HEK293 (cell line): ENCODE results near the gene NEGR1.

Source experiments
- CTCF ChIA-PET: fragments of 350-600 bp; formaldehyde crosslinking; extraction: SDS; loops from one replicate; lab custom pipeline; 2021; ENCODE audit warnings: antibody characterized with exemption; lab: Yijun Ruan, JAX
- POLR2A ChIA-PET: fragments of 300-600 bp; formaldehyde crosslinking; extraction: SDS; loops from one replicate; lab custom pipeline; 2020; ENCODE audit warnings: antibody characterized with exemption, inconsistent platforms; lab: Yijun Ruan, JAX
- H3K27ac ChIP-seq: fragments of 200-500 bp; sonication (Bioruptor generic); 2 replicates; pipeline ENCODE4 v1.5.1; 2014; ENCODE audit warnings: low read depth, low read length, control low read depth, inconsistent platforms; ENCODE audit errors: extremely low read depth
- H3K36me3 ChIP-seq, 2 experiments: fragments of 200-500 bp in 1 of 2; sonication (Bioruptor generic) in 1 of 2; 1 replicate in 1 of 2; 2 replicates in 1 of 2; pipeline ENCODE4 v1.5.1; 2014 to 2017; ENCODE audit warnings: inconsistent platforms in 2 of 2, low read length in 2 of 2; ENCODE audit not compliant: control insufficient read depth in 2 of 2, insufficient read depth in 1 of 2
- H3K4me1 ChIP-seq: fragments of 200-500 bp; sonication (Bioruptor generic); 2 replicates; pipeline ENCODE4 v1.5.1; 2014; ENCODE audit warnings: mild to moderate bottlenecking, low read length, inconsistent platforms; ENCODE audit not compliant: control insufficient read depth, insufficient read depth
- H3K4me3 ChIP-seq: 2 replicates; pipeline ENCODE4 v1.5.1; 2011; ENCODE audit warnings: low read depth, mild to moderate bottlenecking, control low read depth, low read length, moderate library complexity
- H3K9me3 ChIP-seq: fragments of 200-500 bp; sonication (Bioruptor generic); 2 replicates; pipeline ENCODE4 v1.5.1; 2014; ENCODE audit warnings: low read depth, low read length, inconsistent platforms; ENCODE audit not compliant: control insufficient read depth, insufficient read depth
- EGR2 ChIP-seq: fragments of 450-650 bp; formaldehyde crosslinking; IDR thresholded peaks from 2 replicates; pipeline ENCODE4 v1.5.1; 2016; ENCODE audit warnings: low read depth, missing biosample characterization, missing genetic modification characterization
- GLI2 ChIP-seq: fragments of 450-650 bp; formaldehyde crosslinking; IDR thresholded peaks from 2 replicates; pipeline ENCODE4; 2017; ENCODE audit warnings: missing biosample characterization, missing genetic modification characterization, low read depth, borderline replicate concordance
- GLI4 ChIP-seq: fragments of 450-650 bp; formaldehyde crosslinking; IDR thresholded peaks from 2 replicates; pipeline ENCODE4 v1.5.1; 2016; ENCODE audit warnings: missing biosample characterization, missing genetic modification characterization
- KLF9 ChIP-seq: fragments of 450-650 bp; formaldehyde crosslinking; IDR thresholded peaks from 2 replicates; pipeline ENCODE4 v1.5.1; 2016; ENCODE audit warnings: missing biosample characterization, missing genetic modification characterization, low read depth
- OSR2 ChIP-seq: fragments of 450-650 bp; formaldehyde crosslinking; IDR thresholded peaks from 2 replicates; pipeline ENCODE4 v1.5.1; 2016; ENCODE audit warnings: missing biosample characterization, missing genetic modification characterization
- YY2 ChIP-seq: fragments of 450-650 bp; formaldehyde crosslinking; IDR thresholded peaks from 2 replicates; pipeline ENCODE4 v1.5.1; 2016; ENCODE audit warnings: missing biosample characterization, missing genetic modification characterization
- ZBTB8A ChIP-seq: fragments of 450-650 bp; formaldehyde crosslinking; IDR thresholded peaks from 2 replicates; pipeline ENCODE4 v1.5.1; 2016; ENCODE audit warnings: missing biosample characterization, missing genetic modification characterization
- ZNF10 ChIP-seq: fragments of 450-650 bp; formaldehyde crosslinking; IDR thresholded peaks from 2 replicates; pipeline ENCODE4 v1.5.1; 2017; ENCODE audit warnings: missing biosample characterization, missing genetic modification characterization
- ZNF138 ChIP-seq: fragments of 450-650 bp; formaldehyde crosslinking; IDR thresholded peaks from 2 replicates; pipeline ENCODE4 v1.5.1; 2016; ENCODE audit warnings: missing biosample characterization, missing genetic modification characterization, borderline replicate concordance
- ZNF157 ChIP-seq: fragments of 450-650 bp; formaldehyde crosslinking; IDR thresholded peaks from 2 replicates; pipeline ENCODE4 v1.5.1; 2016; ENCODE audit warnings: missing biosample characterization, missing genetic modification characterization
- ZNF169 ChIP-seq: fragments of 450-650 bp; formaldehyde crosslinking; IDR thresholded peaks from 2 replicates; pipeline ENCODE4 v1.5.1; 2016; ENCODE audit warnings: missing biosample characterization, missing genetic modification characterization
- ZNF19 ChIP-seq: fragments of 450-650 bp; formaldehyde crosslinking; IDR thresholded peaks from 2 replicates; pipeline ENCODE4; 2016; ENCODE audit warnings: missing biosample characterization, missing genetic modification characterization, low read depth
- ZNF23 ChIP-seq: fragments of 450-650 bp; formaldehyde crosslinking; IDR thresholded peaks from 2 replicates; pipeline ENCODE4 v1.5.1; 2016; ENCODE audit warnings: missing biosample characterization, missing genetic modification characterization, borderline replicate concordance
- ZNF239 ChIP-seq: fragments of 450-650 bp; formaldehyde crosslinking; IDR thresholded peaks from 2 replicates; pipeline ENCODE4 v1.5.1; 2016; ENCODE audit warnings: missing biosample characterization, missing genetic modification characterization
- ZNF274 ChIP-seq, 2 experiments: fragments of 200-500 bp in 1 of 2; fragments of 450-650 bp in 1 of 2; sonication (Bioruptor generic) in 1 of 2; formaldehyde crosslinking in 1 of 2; IDR thresholded peaks; 2 replicates each; pipeline versions ENCODE4 v1.5.1 to v1.6.1; 2014 to 2016; ENCODE audit warnings: borderline replicate concordance in 1 of 2, inconsistent platforms in 1 of 2, low read length in 1 of 2, missing biosample characterization in 1 of 2, missing genetic modification characterization in 1 of 2
- ZNF292 ChIP-seq: fragments of 450-650 bp; formaldehyde crosslinking; IDR thresholded peaks from 2 replicates; pipeline ENCODE4 v1.5.1; 2016; ENCODE audit warnings: low read depth, missing biosample characterization, missing genetic modification characterization, borderline replicate concordance
- ZNF341 ChIP-seq: fragments of 450-650 bp; formaldehyde crosslinking; IDR thresholded peaks from 2 replicates; pipeline ENCODE4; 2016; ENCODE audit warnings: low read depth, missing biosample characterization, missing genetic modification characterization
- ZNF37A ChIP-seq: fragments of 450-650 bp; IDR thresholded peaks from 2 replicates; pipeline ENCODE4 v1.5.1; 2018; ENCODE audit warnings: missing biosample characterization, missing genetic modification characterization
- ZNF501 ChIP-seq: fragments of 450-650 bp; formaldehyde crosslinking; IDR thresholded peaks from 2 replicates; pipeline ENCODE4 v1.5.1; 2016; ENCODE audit warnings: missing biosample characterization, missing genetic modification characterization
- ZNF544 ChIP-seq: fragments of 450-650 bp; formaldehyde crosslinking; IDR thresholded peaks from 2 replicates; pipeline ENCODE4 v1.5.0; 2017; ENCODE audit warnings: missing biosample characterization, missing genetic modification characterization
- ZNF596 ChIP-seq: fragments of 450-650 bp; IDR thresholded peaks from 2 replicates; pipeline ENCODE4 v1.5.0; 2018; ENCODE audit warnings: missing biosample characterization, mild to moderate bottlenecking, missing genetic modification characterization, moderate library complexity
- ZNF623 ChIP-seq: fragments of 450-650 bp; formaldehyde crosslinking; IDR thresholded peaks from 2 replicates; pipeline ENCODE4 v1.5.1; 2016; ENCODE audit warnings: missing biosample characterization, missing genetic modification characterization
- ZNF677 ChIP-seq: fragments of 450-650 bp; IDR thresholded peaks from 2 replicates; pipeline ENCODE4 v1.5.0; 2018; ENCODE audit warnings: missing biosample characterization, mild to moderate bottlenecking, missing genetic modification characterization, moderate library complexity
- ZNF76 ChIP-seq: fragments of 450-650 bp; formaldehyde crosslinking; IDR thresholded peaks from 2 replicates; pipeline ENCODE4; 2016; ENCODE audit warnings: low read depth, missing biosample characterization, missing genetic modification characterization, borderline replicate concordance
- ZNF777 ChIP-seq: fragments of 450-650 bp; formaldehyde crosslinking; IDR thresholded peaks from 2 replicates; pipeline ENCODE4 v1.5.1; 2017; ENCODE audit warnings: missing biosample characterization, missing genetic modification characterization, borderline replicate concordance
- ZSCAN30 ChIP-seq: fragments of 450-650 bp; IDR thresholded peaks from 2 replicates; pipeline ENCODE4 v1.5.1; 2018; ENCODE audit warnings: missing biosample characterization, mild to moderate bottlenecking, missing genetic modification characterization, moderate library complexity
- TF ChIP-seq, protein P1 (sequence below): fragments of 450-650 bp; formaldehyde crosslinking; IDR thresholded peaks from 2 replicates; pipeline ENCODE4 v1.5.1; 2016; ENCODE audit warnings: missing biosample characterization, missing genetic modification characterization
- TF ChIP-seq, protein P2 (sequence below): fragments of 450-650 bp; formaldehyde crosslinking; IDR thresholded peaks from 2 replicates; pipeline ENCODE4 v1.5.1; 2016; ENCODE audit warnings: missing biosample characterization, missing genetic modification characterization, borderline replicate concordance

Gene NEGR1

DNA sequence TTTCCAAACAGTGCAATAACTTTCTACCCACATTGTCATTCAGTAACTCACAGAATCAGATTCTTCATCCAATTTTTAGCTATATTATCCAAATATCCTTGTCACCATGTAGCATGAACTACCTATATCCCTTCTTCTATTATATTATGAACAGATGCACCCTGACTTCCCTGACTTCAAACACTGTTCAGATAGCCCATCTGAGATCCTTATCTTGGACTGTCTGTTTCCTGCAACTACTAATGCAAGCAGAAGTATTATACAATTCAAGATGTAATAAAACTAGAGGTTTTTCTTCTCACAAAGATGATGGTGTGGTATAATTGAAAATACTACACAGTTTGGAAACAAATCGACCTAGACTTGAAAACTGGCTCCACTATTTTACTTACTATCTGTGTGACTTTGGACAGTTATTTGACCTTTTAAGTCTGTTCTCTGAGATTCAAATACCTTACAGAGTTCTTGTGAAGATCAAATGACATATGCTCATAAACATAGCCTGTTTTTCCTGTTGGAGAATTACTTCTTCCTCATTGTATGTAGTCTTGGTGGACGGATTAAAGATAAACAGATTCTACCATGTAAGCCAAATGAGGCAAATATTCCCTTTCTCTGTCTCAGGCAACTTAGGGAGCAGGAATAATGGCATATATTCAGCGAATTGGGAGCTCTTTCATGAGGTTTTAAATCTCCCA, 793.6 kb downstream of the NEGR1 start:
- no peak for TF ChIP-seq GLI2 (tag by site-specific recombination)
- no peak for TF ChIP-seq ZNF37A (tag by site-specific recombination)
- no peak for TF ChIP-seq ZNF677
- no peak for TF ChIP-seq ZNF501 (tag by site-specific recombination)
- no peak for TF ChIP-seq EGR2 (tag by site-specific recombination)
- no peak for TF ChIP-seq ZNF23 (tag by site-specific recombination)
- TF ChIP-seq KLF9 (tag by site-specific recombination), result no peak
- TF ChIP-seq ZNF777 (tag by site-specific recombination), result no peak
- no peak for TF ChIP-seq ZNF157 (tag by site-specific recombination)
- TF ChIP-seq ZBTB8A (tag by site-specific recombination), result no peak
- TF ChIP-seq ZNF10 (tag by site-specific recombination), result no peak
- no peak for TF ChIP-seq ZNF292 (tag by site-specific recombination)
- no peak for TF ChIP-seq ZSCAN30 (tag by site-specific recombination)
- TF ChIP-seq YY2 (tag by site-specific recombination), result no peak
- TF ChIP-seq ZNF544 (tag by site-specific recombination), result no peak
- TF ChIP-seq, all 188 proteins: peak for 0
- Histone ChIP-seq H3K4me3 (no peak overlapping the region), H3K36me3 (no peaks in the 10 kb centered on the region), H3K9me3 (no peaks in the 10 kb centered on the region), H3K27ac (no peak overlapping the region), H3K4me1 (no peaks in the 10 kb centered on the region)
- POLR2A ChIA-PET, result no interaction called here
- CTCF ChIA-PET, result no interaction called here

DNA sequence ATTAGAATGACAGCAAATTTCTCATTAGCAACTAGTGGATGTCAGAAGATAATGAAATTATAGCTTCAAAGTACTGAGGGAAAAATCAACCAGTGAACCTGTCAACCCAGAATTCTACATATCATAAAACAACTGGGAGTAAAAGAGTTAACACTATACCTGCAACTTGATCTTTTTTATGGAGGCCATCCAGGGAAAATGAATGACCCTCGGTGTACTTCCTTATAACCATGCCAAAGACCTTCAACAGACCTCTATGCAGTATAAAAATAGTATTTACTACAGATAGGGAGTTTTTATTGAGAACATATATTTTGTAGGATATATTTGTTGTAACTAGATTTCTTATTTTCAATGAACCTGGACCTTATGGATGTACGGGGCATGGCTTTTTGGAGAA, 809.0 kb downstream of the NEGR1 start:
- Histone ChIP-seq H3K9me3 (no peaks in the 10 kb centered on the region), H3K4me3 (no peak overlapping the region), H3K36me3 (no peaks in the 10 kb centered on the region), H3K27ac (no peak overlapping the region), H3K4me1 (no peaks in the 10 kb centered on the region)
- CTCF ChIA-PET, result no interaction called here
- no peak for TF ChIP-seq ZBTB8A (tag by site-specific recombination)
- TF ChIP-seq ZNF76 (tag by site-specific recombination), result no peak
- no peak for TF ChIP-seq ZNF623 (tag by site-specific recombination)
- POLR2A ChIA-PET, result no interaction called here

DNA sequence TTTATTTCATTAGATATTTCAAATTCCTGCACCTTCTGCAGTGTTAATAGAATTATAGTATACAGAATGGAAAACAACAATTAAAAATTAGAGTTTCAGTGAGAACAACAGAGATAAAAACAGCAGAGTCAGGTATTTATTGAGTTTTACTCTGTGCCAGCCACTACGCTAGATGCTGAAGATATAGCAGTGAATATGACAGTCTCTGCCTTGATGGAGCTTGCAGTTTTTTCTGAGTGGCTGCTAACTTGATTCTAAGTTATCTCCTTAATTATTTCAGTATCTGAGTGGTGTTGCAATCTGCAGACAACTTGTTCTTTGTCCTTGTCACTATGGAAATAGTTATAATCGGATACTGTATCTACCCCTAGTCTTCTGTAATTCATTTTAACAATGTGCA, 817.2 kb downstream of the NEGR1 start:
- ChIA-PET POLR2A (no interaction called here), CTCF (no interaction called here)
- TF ChIP-seq ZNF544 (tag by site-specific recombination) (no peak), ZNF138 (no peak), ZNF19 (tag by site-specific recombination) (no peak), ZNF239 (tag by site-specific recombination) (no peak)
- Histone ChIP-seq H3K9me3 (no peaks in the 10 kb centered on the region), H3K4me3 (no peak overlapping the region), H3K36me3 (no peaks in the 10 kb centered on the region), H3K27ac (no peak overlapping the region), H3K4me1 (no peaks in the 10 kb centered on the region)

DNA sequence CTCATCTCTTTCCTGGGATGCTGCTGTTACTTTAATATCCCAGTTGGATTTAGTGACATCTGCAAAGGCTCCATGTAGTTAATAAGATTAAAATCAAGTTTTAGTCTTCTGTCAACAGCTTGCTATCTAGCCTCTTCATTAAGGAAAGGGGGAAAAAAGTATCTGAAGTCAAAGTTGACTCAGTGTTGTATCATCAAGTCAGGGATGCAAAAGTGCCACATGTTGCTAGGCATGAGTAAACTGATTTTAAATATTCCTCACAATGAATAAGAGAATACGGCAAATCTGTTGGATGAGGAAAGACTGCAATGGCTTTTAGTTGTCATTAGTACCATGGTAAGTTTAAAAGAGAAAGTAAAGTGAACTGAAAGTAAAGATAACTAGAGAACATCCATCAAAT, 818.3 kb downstream of the NEGR1 start:
- Histone ChIP-seq H3K27ac (no peak overlapping the region), H3K36me3 (no peaks in the 10 kb centered on the region), H3K9me3 (no peaks in the 10 kb centered on the region), H3K4me1 (no peaks in the 10 kb centered on the region), H3K4me3 (no peak overlapping the region)
- POLR2A ChIA-PET, result no interaction called here
- CTCF ChIA-PET, result interaction anchor here (0.7 kb wide), 1 partner anchor 263 kb away, joined by 3 read pairs; no protein-coding TSS in a partner anchor
- TF ChIP-seq OSR2 (tag by site-specific recombination) (no peak), GLI4 (tag by site-specific recombination) (no peak), ZNF341 (tag by site-specific recombination) (no peak), ZNF19 (tag by site-specific recombination) (no peak), ZNF677 (no peak), EGR2 (tag by site-specific recombination) (no peak), ZNF596 (tag by site-specific recombination) (no peak), ZNF274 (IDR thresholded peaks at IDR 0.05; ENCODE audit: low read length) (no peak), ZNF274 (tag by site-specific recombination; IDR thresholded peaks at IDR 0.05; ENCODE audit: borderline replicate concordance) (no peak), ZNF10 (tag by site-specific recombination) (no peak), ZNF169 (tag by site-specific recombination) (no peak)
- TF ChIP-seq, protein P1, sequence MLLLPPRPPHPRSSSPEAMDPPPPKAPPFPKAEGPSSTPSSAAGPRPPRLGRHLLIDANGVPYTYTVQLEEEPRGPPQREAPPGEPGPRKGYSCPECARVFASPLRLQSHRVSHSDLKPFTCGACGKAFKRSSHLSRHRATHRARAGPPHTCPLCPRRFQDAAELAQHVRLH (tag by site-specific recombination), result no peak
- TF ChIP-seq, protein P2, sequence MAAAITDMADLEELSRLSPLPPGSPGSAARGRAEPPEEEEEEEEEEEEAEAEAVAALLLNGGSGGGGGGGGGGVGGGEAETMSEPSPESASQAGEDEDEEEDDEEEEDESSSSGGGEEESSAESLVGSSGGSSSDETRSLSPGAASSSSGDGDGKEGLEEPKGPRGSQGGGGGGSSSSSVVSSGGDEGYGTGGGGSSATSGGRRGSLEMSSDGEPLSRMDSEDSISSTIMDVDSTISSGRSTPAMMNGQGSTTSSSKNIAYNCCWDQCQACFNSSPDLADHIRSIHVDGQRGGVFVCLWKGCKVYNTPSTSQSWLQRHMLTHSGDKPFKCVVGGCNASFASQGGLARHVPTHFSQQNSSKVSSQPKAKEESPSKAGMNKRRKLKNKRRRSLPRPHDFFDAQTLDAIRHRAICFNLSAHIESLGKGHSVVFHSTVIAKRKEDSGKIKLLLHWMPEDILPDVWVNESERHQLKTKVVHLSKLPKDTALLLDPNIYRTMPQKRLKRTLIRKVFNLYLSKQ (tag by site-specific recombination), result no peak
